ENCODE data around the gene ALX3. TPM values are rescaled to one million over a fixed set of nuclear protein-coding genes. Genes with fewer than 3 reads are reported as not detected.

ALX3 gene
- total and polyA plus RNA-seq, 10 of the 15 experiments (the other 5 are each of a cell fraction or from before 2014, with no cell fraction given) = not detected

DNA sequence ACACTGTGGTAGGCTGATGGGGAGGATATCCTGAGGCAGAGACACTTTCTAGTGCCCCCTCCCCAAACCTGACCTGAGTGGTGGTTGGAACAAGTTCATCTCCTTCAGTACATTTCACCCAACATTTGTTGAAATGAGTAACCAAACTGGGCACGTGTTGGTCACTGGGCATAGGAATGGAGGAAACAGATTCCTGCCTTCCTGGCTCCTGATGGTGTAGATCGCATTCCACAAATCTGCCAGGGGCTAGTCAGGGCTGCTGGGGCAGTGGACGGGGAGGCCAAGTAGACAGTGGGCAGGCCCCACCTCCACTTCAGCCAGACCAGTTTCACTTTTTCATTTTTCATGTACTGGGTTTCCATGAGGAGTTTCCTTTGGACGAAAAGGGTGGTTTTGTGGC is 16.5 kb upstream of the ALX3 start:
- POLR2A ChIA-PET = no interaction called here
- no peaks in the 10 kb centered on the region for H4K20me1 ChIP-seq (ENCODE audit: control insufficient read depth, insufficient read depth)
- H3K9me3 ChIP-seq (replicated peaks; ENCODE audit: control insufficient read depth, insufficient read depth, low read length) = no peaks in the 10 kb centered on the region
- H3K4me3 ChIP-seq = no peak overlapping the region
- H3K27me3 ChIP-seq (replicated peaks in 1 of 2; ENCODE audit: control insufficient read depth in 2 of 2, insufficient read depth in 2 of 2, low read length in 1 of 2) = peaks cover 5 to 8% of the 10 kb centered on the region in 2 experiments; a peak in 2 of 4 replicates
- H3K4me1 ChIP-seq (ENCODE audit: control insufficient read depth, insufficient read depth, low read length) = peaks cover 5% of the 10 kb centered on the region; the same call in 1 of the 2 replicates
- CTCF ChIA-PET = interaction anchor here (1.0 to 6.8 kb wide), 5 partner anchors 10 to 409 kb away, joined by 3 to 120 read pairs (median 13); no protein-coding TSS in a partner anchor
- H3K27ac ChIP-seq (ENCODE audit: control insufficient read depth, insufficient read depth) = no peak overlapping the region
- ATAC-seq = no peak
- SMC1A ChIA-PET (ENCODE audit: uncharacterized antibody, unreplicated experiment) = no interaction called here
- intact Hi-C loops (cut with micrococcal nuclease; ENCODE audit: unreplicated experiment) (loop anchor here (10.0 kb wide), 1 partner anchor 378 kb away; no protein-coding TSS in a partner anchor), in situ Hi-C loops (cut with MboI) (no loop called here)
- no peaks in the 10 kb centered on the region for H3K36me3 ChIP-seq (ENCODE audit: control insufficient read depth in 2 of 2, insufficient read depth in 2 of 2, low read length in 1 of 2)
- H2AFZ ChIP-seq (ENCODE audit: control insufficient read depth, low read depth, low read length) = no peak overlapping the region
- FAIRE-seq = no peak
- H3K9ac ChIP-seq (ENCODE audit: control insufficient read depth, insufficient read depth, low read length) = no peak overlapping the region
- TF ChIP-seq BACH1 (IDR thresholded peaks at IDR 0.05; ENCODE audit: borderline replicate concordance) (no peak), BHLHE40 (IDR thresholded peaks at IDR 0.05; ENCODE audit: borderline replicate concordance in 1 of 2, low read depth in 2 of 2, low read length in 1 of 2) (no peak), JUNB (IDR thresholded peaks at IDR 0.05) (no peak), SP1 (IDR thresholded peaks at IDR 0.05; ENCODE audit: low read depth, low read length) (no peak), IRF4 (IDR thresholded peaks at IDR 0.05; ENCODE audit: low read depth, low read length) (no peak), SIN3A (IDR thresholded peaks at IDR 0.05; ENCODE audit: low read depth, low read length) (no peak), TAF1 (IDR thresholded peaks at IDR 0.05; ENCODE audit: borderline replicate concordance, low read depth, low read length) (no peak)
- TF ChIP-seq, protein P1, sequence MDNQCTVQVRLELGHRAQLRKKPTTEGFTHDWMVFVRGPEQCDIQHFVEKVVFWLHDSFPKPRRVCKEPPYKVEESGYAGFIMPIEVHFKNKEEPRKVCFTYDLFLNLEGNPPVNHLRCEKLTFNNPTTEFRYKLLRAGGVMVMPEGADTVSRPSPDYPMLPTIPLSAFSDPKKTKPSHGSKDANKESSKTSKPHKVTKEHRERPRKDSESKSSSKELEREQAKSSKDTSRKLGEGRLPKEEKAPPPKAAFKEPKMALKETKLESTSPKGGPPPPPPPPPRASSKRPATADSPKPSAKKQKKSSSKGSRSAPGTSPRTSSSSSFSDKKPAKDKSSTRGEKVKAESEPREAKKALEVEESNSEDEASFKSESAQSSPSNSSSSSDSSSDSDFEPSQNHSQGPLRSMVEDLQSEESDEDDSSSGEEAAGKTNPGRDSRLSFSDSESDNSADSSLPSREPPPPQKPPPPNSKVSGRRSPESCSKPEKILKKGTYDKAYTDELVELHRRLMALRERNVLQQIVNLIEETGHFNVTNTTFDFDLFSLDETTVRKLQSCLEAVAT (IDR thresholded peaks at IDR 0.05) = no peak
- no peak overlapping the region for H3K4me2 ChIP-seq (ENCODE audit: control insufficient read depth, insufficient read depth)
- 33% methylated on average over 4 of the region's 4 CpGs for WGBS (ENCODE audit: insufficient coverage, insufficient replicate concordance, low lambda C conversion rate, missing lambda C conversion rate)
- DNase-seq (ENCODE audit: low read depth, low spot score) = no peak
- no TSS peak for BruUV-seq (replicated peaks)
- RAD21 ChIA-PET (ENCODE audit: unreplicated experiment) = no interaction called here
- H3K79me2 ChIP-seq (ENCODE audit: control insufficient read depth, insufficient read depth, low read length) = no peaks in the 10 kb centered on the region

Data from GM12878 (cell line).